ENCODE data around the gene ZNF106. TPM values are rescaled to one million over a fixed set of nuclear protein-coding genes. Genes with fewer than 3 reads are reported as not detected.

The ZNF106 gene
- total RNA-seq, 1 donor from 2014 or later = 20.2 TPM

DNA sequence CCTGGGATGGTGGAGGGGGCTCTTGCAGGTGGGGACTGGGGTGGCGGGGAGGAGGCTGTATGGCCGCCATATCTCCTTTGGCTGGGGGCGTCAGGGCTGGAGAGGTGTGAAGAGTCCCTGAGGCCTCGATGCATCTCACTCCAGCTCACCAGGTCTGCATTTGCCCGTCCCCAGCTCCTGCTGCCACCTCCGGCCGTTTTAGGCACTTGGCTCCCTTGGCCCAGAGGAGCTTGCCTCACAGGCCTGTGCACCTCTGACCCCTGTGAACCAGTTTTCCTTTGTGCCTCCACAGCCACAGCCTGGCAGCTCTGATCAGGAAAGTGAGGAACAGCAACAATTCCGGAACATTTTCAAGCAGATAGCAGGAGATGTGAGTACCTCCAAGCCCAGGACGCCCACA, 81.9 kb downstream of the ZNF106 start:
- peak; percentile 78 for DNase-seq (ENCODE audit: low spot score)
- ATAC-seq = peak; percentile 82

GRCh38 chr15:42408178-42408577, 82.8 kb downstream of the ZNF106 start:
- DNase-seq (ENCODE audit: low spot score) (no peak), ATAC-seq (no peak)

GRCh38 chr15:42405863-42406482, 85.0 kb downstream of the ZNF106 start:
- ATAC-seq = peak; percentile 64

DNA sequence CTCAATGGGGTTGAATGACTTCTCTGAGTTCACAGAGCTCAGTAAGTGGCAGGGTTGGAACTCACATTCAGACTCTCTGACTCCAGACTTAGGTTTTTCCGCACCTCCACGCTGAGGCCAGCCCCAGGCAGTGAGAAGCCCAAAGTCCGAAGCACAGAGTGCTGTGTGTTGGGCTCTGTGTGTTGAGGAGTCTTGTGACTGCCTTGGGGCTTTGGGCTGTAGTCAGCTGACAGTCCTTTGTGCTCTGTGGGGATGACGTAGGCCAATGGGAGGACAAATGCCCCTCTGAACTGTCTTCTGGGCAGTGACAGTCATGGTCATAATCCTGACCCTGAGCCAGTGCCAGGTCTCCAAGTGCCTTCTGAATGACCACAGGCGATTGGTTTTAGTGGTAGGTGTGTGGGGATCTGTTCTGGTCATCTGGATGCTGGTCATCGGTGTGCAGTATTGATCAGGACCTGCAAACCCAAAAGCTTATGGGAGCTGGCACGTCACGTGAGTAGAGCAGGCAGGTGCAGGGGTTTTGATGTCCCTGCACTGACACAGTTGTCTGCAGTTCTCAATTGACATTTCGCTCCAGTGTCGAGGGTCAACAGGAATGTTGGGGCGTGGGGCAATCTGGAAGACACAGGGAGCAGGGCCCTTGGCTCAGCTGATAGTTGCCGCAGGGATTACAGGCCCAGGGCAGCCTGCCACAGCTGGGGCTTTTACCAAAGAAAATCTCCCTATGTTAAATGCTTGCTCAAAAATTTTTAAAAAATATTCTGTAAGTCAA, 86.3 kb downstream of the ZNF106 start:
- DNase-seq (ENCODE audit: low spot score) (peak; percentile 82), ATAC-seq (peak; percentile 53)

More at GRCh38 chr15:42405863-42406482, 85.0 kb downstream of the ZNF106 start:
- DNase-seq (ENCODE audit: low spot score) = peak; percentile 74

GRCh38 chr15:42403389-42403788, 87.6 kb downstream of the ZNF106 start:
- no peak for DNase-seq (ENCODE audit: low spot score)
- ATAC-seq = no peak

- no peak for ATAC-seq
- DNase-seq (ENCODE audit: low spot score) = no peak
These were observed 88.3 kb downstream of the ZNF106 start for GRCh38 chr15:42402455-42403205.

DNA sequence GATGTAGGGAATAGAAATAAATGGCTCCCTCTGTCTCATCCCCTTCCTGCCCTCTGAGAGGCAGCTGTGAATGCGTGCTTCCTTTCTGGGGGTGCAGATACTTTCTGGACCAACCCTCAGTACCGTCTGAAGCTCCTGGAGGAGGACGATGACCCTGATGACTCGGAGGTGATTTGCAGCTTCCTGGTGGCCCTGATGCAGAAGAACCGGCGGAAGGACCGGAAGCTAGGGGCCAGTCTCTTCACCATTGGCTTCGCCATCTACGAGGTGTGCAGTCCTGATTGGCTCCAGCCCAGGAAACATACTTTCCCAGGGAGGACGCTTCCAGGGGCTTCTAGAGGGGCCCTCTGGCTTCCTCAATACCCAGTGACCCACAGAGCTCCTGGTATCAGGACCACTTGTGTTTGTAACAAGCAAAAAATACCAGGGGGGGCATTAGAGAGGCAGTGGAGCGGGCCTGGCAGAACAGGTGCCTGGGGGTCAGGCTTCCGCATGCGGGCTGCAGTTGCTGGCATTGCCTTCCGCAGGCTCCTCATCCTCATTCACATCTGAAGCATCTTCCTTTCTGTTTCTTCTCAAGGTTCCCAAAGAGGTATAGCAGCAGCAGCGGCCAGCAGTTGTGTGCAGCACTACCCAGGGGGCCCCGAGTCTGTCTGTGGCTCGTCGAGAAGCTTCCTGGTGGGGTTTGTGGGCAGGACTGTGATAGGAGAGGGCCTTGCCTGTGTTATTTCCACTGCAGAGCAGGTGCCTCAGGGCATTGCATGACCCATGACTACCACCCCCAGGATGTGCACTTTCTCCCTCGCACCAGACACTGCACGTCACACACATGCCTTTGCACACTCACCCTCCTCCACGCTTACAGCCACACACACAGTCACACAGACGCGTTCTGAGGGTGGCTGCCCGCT, 89.1 kb downstream of the ZNF106 start:
- no peak for DNase-seq (ENCODE audit: low spot score)
- ATAC-seq = no peak

GRCh38 chr15:42395838-42396237, 95.1 kb downstream of the ZNF106 start:
- DNase-seq (ENCODE audit: low spot score) (no peak), ATAC-seq (no peak)

DNA sequence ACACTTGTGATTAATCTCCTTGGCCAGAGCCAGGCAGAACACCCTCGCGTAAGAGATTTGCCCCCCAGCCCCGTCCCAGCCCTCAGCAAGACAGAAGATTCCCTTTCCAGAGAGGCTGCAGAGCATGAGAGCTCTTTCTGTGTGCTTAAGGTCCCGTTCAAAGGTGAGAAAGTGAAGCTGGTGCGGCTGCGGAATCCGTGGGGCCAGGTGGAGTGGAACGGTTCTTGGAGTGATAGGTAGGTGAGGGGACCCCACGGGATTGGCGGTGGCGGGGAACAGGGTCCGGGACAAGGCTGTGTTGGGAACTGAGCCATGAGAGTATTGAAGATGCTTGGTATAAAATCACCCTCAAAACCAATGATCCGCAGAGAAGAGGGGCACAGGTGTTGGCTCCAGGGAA, 96.8 kb downstream of the ZNF106 start:
- peak; percentile 36 for DNase-seq (ENCODE audit: low spot score)
- no peak for ATAC-seq

GRCh38 chr15:42392309-42393024, 98.5 kb downstream of the ZNF106 start:
- peak; percentile 35 for DNase-seq (ENCODE audit: low spot score)
- ATAC-seq = peak; percentile 33

DNA sequence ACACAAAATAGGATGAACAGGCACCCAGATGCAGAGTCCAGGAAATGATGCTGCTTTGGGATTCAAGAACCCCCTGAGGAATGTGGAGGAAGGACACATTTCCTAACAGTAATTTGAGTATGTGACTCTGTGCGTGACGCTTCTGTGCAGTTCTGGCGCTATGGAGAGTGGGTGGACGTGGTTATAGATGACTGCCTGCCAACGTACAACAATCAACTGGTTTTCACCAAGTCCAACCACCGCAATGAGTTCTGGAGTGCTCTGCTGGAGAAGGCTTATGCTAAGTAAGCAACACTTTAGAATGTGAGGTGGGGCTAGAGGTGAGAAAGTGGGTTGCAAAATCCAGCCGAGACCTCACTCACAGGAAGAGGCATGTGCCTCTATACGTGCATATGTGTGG, 103.3 kb downstream of the ZNF106 start:
- ATAC-seq = no peak
- peak; percentile 16 for DNase-seq (ENCODE audit: low spot score)

- no peak for DNase-seq (ENCODE audit: low spot score)
- ATAC-seq = peak; percentile 53
These were observed 104.8 kb downstream of the ZNF106 start for GRCh38 chr15:42385980-42386700.

DNA sequence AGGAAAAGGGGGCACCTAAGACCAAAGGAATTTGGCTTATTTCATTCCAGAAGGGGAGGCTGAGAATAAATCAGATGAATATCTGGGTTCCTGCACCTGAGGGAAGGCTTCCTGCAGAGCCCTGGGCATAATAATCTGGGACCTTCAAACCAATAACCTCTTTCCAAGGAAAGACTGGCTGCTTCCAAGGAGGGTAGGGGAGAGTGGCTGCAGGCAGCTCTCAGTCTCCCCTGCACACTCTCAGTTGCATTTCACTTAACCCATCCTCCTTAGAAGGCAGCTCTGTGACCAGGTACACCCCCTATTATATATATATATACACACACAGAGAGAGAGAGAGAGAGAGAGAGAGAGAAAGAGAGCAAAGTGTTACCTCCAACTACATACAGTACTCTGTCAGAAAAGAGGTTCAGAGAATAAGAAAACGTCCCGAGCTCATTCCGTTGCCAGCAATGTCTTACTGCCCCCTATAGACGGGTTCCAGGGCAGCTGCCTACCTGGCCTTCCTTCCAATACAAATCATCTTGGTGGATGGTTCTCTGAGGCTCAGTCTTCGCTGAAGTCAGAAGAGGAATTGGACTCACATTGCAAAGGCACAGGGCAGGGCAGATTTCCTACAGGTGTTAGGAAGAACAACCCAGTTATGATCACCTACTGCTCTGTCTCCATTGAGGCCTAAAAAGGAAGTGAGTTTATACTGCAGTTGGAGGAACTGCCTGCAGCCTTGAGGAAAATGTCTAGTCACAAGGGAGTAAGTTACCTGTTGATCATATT, 105.5 kb downstream of the ZNF106 start:
- ATAC-seq = peak; percentile 64
- peak; percentile 5 for DNase-seq (ENCODE audit: low spot score)

GRCh38 chr15:42384597-42384996, 106.3 kb downstream of the ZNF106 start:
- DNase-seq (ENCODE audit: low spot score) (peak; percentile 22), ATAC-seq (no peak)

GRCh38 chr15:42378011-42378410, 112.9 kb downstream of the ZNF106 start:
- no peak for ATAC-seq
- peak; percentile 23 for DNase-seq (ENCODE audit: low spot score)

DNA sequence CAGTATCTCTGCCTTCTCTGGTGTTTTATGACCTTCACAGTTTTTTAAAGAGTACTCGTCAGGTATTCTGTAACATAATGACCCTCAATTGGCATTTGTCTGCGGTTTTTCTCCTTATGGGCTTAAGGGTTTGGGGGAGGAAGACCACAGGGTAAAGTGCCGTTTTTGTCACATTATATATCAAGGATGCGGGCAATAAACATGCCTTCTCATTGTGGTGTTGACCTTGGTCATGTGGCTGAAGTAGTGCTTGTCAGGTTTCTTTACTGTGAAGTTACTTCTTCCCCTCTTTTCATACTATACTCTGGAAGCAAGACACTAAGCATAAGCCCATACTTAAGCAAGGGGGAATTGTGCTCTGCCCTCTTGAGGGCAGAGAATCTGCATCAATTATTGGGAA, 115.0 kb downstream of the ZNF106 start:
- ATAC-seq (no peak), DNase-seq (ENCODE audit: low spot score) (no peak)

- DNase-seq (ENCODE audit: low spot score) = no peak
- no peak for ATAC-seq
These were observed 115.7 kb downstream of the ZNF106 start for GRCh38 chr15:42375252-42375651.

GRCh38 chr15:42374810-42375209, 116.1 kb downstream of the ZNF106 start:
- ATAC-seq (no peak), DNase-seq (ENCODE audit: low spot score) (no peak)

DNA sequence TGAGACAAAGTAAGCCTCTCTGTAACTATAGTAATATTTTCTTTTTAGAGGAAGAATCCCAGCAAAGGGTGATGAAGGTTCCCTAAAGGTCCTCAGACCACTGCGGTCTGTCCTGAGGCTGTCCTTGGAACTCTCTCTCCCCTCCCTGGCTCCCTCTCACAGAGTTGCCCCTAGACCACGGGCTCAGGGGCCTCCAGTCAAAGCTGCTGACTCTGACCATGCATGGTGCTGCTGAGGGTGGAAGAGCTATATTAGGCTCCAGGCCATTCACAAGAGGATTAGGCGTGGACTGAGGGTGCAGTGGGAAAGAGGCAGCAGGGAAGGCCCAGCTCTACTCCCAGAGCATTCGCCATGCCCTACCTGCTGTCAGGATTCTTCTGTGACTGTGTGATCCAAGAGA, 117.0 kb downstream of the ZNF106 start:
- ATAC-seq = peak; percentile 12
- no peak for DNase-seq (ENCODE audit: low spot score)

All from left lobe of liver (tissue), 2 donors.